Measurements from ENCODE around the gene PRKRIP1.
A peak's percentile ranks its signal among the peaks of the same experiment; 100 is the strongest.
"Not testable (repeated sequence)": the region's sequence is repeated elsewhere in the genome, so short reads cannot be mapped to it uniquely, and the experiment has no call there.

Gene PRKRIP1

DNA sequence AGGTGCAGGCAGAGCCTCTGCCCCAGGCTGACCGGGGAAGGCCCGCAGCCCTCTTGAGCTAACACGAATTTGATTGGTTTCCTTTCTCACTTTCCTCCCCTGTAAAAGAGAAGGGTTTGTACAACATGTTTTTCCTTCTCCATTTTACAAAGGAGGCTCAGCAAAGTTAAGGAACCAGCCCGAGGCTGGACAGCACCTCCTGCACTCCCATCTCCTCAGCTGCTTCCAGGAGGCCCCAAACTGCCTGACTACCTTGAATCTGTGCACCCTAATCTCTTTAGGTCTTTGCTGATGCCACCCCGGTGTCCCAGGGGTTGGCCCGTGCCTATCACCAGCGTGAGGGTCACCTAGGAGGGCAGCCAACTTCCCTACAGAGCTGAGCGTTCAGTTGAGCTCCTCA, 64.3 kb downstream of the PRKRIP1 start:
- no peak for DNase-seq

DNA sequence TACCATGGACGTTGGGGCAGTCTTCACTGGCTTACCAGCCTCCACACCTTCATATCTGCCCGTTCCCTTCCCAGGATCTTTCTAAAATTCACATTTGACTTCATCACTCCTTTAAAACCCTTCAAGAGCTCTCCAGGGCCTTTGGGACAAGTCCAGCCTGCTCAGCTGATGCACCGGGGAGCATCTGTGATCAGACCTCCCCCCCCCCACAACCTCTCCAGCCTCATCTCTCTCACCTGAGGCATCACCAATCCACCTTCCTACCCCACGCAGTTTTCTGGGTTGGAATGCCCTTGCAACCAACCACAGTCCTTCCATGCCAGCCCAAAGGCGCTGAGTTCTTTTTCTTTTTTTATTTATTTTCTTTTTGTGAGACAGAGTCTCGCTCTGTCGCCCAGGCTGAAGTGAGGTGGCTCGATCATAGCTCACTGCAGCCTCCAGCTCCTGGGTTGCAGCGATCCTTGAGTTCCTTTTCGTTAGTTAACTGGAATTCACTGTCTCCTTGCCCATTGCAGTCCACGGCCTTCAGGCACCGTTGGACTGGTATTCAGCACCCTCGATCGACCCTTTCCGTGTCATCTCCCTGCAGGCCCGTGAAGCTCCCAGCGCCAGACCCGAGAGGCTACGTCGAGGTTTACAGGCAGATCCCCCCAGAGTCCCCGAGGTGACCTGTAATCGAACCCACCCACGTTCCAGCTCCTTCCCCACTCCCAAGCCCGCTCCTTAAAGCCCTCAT, 67.8 kb downstream of the PRKRIP1 start:
- no peak for DNase-seq

DNA sequence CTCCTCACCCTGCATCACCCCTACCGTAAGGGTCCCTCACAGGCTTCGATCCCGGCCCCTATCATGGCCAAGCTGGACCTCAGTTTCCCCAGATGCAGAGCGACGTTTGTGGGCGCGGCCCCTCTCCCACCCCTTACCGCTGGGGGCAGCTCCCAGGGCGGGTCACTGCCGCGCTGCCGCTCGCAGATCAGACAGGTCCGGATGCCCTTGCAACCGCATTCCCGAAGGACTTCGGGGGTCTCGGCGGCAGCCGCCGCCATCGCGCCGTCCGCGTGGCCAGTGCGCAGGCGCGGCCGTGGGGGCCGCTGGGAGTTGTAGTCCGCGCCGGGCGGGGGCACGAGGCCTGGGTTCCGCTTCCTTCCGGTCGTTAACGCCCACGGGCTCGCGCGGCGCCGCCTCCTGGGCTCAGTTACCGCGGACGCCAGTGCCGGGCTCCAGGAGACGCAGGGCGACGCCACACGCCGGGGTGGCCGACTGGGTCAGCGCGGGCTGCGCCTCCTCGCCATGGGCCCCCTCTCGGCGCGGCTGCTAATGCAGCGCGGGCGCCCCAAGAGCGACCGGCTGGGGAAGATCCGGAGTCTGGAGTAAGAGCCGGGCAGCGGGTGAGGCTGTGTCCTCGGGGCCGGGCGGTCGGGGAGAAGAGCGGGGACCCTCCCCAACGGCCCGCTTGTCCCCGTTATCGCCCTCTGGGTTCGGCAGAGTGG, 68.6 kb downstream of the PRKRIP1 start, which contains the start of the genes ALKBH4 and LRWD1:
Gene ALKBH4 (minus strand): TSS at position 287 of the 704 bp plus-strand sequence. CDS start 27 bp downstream, at position 260.
Gene LRWD1 (plus strand): TSS at position 408 of the 704 bp plus-strand sequence. CDS start 97 bp downstream, at position 505.
- DNase-seq: peak; percentile 97 to 98

DNA sequence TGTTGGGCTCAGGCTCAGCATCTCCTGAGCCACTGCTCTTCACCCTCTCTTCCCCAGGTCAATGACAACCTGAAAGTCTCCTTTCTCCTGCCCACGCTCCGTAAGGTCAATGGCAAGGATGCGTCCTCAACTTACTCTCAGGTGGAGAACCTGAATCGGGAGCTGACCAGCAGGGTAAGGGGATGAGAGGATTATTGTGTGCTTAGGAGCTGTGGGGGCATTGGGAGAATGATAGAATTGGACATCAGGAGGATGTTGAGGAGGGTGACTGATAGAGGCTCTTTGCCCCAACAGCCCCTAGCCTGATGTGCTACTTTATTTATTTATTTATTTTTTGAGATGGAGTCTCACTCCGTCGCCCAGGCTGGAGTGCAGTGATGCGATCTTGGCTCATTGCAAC, 69.9 kb downstream of the PRKRIP1 start:
- DNase-seq: no peak

DNA sequence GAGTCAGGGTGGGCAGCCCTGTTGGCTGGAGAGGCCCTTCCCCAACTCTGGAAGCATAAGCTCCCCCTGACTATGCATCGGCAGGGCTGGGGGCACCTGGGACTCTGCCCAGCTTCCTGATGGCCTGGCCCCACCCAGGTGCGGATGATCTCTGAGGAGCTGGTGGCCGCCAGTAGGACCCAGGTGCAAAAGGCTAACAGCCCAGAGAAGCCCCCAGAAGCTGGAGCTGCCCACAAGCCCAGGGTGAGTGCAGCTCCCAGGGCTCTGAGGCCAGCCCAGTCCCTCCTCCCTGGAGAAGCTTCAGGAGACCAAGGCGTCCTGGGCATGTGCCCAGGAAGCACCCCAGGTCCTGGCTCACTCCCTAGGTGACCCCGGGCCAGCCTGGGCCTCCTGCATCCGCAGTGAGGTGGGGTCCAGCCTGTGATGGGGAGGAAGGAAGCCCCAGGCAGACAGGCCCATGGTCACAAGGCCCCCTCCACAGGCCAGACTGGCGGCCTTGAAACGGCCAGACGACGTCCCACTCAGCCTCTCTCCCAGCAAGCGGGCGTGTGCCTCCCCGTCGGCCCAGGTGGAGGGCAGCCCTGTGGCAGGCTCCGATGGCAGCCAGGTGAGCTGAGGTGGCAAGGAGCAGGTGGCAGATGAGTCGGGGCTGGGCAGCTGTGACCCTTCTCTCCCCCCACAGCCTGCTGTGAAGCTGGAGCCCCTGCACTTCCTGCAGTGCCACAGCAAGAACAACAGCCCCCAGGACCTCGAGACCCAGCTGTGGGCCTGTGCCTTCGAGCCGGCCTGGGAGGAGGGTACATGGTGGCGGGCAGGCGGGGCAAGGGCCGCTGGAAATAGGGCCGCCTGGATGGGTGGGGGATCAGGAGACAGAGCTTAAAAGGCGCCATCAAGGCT, 71.7 kb downstream of the PRKRIP1 start:
- DNase-seq: no peak

DNA sequence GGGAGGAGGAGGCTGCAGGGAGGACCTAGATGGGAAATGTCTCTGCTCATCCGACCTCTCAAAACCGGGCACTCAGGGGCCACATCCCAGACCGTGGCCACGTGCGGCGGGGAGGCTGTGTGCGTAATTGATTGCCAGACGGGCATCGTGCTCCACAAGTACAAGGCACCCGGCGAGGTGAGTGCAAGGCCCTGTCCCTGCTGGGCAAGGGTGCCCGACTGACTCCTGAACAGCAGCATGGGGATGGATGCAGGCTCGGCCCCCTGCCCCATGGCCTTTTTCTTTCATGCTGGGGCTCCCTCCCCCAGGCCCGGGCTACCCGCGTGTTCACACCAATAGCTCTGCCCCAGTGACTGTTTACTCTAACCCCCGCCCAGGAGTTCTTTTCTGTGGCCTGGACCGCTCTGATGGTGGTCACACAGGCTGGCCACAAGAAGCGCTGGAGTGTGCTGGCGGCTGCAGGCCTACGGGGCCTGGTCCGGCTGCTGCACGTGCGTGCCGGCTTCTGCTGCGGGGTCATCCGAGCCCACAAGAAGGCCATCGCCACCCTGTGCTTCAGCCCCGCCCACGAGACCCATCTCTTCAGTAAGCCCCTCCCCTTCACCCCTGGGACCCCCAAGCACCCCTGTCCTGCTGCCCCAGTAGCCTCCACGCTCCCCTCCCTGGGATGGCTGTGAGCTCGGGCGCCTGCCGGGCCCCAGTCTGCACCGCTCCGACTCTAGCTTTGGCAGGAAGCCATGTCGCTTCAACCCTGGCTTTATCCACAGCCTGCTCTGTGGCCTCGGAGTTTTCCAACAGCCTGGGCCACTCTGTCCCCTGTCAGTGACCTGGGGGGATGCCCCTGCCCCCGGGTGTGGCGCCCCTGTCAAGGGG, 72.6 kb downstream of the PRKRIP1 start:
- no peak for DNase-seq

DNA sequence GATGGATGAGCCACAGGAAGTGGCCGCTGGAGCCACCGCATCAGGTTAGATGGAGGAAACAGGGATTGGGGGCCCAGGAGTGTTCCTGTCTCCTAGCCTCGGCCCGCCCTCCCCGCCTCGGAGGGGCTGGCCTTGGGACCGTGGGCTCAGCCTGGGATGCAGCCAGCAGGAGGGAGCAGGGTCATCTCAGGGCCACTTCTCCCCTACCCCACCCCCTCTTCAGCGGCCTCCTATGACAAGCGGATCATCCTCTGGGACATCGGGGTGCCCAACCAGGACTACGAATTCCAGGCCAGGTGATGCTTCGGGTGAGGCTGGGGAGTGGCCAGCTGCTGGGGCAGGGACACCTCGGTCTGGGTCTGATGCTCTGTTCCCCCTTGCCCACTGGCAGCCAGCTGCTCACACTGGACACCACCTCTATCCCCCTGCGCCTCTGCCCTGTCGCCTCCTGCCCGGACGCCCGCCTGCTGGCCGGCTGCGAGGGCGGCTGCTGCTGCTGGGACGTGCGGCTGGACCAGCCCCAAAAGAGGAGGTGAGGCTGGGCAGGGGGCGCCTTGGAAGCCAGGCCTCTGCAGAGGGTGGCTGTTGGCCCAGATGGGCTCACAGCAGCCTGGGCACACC, 73.3 kb downstream of the PRKRIP1 start:
- no peak for DNase-seq

DNA sequence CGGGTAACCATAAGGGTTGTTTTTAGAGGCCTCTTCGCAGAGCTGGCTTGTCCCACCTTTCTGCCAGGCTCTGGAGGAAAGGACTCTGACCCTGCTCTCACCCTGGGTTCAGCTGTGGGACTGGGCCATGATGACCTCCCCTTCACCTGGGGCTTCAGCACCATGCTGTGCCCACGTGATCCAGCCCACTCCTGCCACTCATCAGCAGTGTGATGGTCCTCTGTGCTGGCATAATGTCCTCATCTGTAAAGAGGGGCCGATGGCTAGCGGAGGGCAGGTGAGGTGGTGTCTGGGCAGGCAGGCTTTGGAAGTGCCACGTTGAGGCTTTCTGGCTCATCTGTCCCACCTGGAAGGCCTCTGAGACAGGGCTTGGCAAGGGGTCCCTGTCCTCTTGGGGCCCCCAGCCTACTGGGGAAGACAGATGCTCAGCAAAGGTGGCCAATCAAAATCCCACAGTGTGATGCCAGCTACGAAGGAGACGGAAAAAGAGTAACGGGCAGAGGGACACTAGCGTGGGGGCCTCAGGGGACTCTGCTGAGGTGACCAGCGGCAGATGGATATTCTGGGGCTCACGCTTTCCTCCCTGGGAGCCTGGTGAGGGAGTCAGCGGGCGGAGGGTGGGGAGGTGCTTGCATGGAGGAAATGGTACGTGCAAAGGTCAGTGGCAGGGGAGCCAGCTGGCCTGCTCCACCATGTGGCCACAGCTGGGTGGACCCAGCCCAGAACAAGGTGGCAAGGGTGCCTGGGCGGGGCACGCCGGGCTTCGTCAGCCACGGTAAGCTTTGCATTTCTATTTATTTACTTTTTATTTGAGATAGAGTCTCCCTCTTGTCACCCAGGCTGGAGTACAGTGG, 74.0 kb downstream of the PRKRIP1 start:
- peak in 1 of 2 donors; percentile 13 for DNase-seq

DNA sequence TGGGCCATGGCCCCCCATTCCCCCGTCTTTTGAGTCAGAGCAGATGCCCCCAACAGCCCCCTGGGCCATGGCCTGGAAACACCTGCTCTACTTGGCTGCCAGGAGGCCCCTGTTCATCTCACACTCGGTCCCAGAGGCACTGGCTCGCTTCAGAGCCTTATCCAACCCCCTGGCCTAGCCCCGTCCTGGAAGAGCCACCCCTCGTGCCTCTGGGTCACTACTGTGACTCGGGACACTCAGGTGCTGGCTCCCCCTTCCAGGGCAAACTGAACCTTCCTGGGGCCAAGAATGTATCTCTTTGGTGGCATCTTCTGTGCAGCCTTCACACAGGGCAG, 75.6 kb downstream of the PRKRIP1 start:
- peak in 1 of 2 donors; percentile 17 for DNase-seq

DNA sequence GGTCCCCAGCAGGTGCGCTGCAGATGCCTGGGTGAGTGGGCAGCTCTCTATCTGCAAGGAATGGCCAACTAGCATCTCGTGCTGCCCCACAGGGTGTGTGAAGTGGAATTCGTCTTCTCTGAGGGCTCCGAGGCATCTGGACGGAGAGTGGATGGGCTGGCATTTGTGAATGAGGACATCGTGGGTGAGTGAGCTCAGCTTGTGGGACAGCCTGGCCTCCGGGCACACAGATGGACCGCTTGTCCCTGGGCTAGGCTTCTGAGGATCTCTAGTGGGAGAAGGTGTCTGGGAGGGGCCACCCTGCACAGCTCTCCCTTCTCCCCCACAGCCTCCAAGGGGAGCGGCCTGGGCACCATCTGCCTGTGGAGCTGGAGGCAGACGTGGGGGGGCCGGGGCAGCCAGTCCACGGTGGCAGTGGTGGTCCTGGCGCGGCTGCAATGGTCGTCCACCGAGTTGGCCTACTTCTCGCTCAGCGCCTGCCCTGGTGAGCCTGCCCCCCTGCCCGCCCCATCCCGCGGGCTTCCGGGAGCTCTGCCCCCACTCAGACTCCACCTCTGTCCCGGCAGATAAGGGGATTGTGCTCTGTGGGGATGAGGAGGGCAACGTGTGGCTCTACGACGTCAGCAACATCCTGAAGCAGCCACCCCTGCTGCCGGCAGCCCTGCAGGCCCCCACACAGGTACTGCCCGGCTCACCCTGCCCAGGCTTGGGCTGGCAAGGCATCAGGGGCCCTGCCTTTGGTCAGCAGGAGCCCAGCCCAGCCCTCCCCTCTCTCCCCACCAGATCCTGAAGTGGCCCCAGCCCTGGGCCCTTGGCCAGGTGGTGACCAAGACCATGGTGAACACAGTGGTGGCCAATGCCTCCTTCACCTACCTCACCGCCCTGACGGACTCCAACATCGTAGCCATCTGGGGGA, 76.2 kb downstream of the PRKRIP1 start:
- DNase-seq: peak in 1 of 2 donors; percentile 17

DNA sequence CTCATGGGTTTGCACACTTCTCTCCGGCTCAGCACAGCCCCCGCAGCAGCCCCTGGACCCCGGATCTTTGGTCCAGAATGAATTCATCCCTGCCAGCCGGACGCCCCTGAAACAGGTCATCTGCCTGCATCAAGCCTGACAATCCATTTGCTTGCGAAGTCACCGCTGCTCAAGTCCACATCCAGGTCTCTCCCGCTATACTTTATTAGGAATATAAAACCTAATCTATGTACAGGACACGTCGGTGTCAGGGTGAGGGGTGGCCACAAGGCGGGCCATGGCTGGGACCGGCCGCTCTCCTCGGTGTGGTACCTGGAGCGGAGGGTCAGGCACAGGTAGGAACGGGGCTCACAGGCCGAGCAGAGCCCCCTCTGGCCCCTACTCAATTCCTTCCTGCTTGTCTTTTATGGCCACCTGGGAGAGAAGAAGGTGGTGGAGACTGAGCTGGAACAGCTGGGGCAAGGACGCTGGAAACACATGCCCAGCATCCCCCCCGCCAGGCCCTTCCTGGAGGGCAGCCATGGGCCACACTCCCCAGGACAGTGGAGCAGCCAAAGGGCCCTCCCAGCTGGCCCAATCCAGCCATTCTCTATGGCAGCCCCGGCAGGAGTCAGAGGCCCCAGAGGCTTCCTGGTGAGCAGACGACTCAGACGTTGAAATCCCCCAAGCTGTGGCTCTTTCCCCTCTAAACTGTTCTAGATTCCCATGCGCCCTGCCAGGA, 77.3 kb downstream of the PRKRIP1 start:
- peak in 1 of 2 donors; percentile 16 for DNase-seq

DNA sequence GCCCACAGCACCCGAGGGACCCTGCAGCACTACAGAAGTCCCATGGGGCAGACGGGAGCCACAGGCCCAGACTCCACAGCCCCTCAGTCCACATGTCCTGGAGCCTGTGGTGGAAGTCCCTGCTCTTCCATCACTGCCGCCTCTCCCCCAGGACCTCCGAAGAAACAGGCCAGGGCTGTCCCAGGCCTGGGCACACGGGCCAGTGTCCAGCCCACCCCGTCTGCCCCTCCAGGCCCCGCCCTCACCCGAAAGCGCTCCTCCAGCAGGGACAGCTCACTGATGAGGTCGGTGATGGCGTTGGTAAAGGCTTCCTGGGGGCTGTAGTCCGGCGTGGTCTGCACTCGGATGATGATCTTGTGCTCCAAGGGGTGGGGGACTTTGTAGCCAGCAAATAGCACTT, 78.0 kb downstream of the PRKRIP1 start:
- DNase-seq: peak in 1 of 2 donors; percentile 6

DNA sequence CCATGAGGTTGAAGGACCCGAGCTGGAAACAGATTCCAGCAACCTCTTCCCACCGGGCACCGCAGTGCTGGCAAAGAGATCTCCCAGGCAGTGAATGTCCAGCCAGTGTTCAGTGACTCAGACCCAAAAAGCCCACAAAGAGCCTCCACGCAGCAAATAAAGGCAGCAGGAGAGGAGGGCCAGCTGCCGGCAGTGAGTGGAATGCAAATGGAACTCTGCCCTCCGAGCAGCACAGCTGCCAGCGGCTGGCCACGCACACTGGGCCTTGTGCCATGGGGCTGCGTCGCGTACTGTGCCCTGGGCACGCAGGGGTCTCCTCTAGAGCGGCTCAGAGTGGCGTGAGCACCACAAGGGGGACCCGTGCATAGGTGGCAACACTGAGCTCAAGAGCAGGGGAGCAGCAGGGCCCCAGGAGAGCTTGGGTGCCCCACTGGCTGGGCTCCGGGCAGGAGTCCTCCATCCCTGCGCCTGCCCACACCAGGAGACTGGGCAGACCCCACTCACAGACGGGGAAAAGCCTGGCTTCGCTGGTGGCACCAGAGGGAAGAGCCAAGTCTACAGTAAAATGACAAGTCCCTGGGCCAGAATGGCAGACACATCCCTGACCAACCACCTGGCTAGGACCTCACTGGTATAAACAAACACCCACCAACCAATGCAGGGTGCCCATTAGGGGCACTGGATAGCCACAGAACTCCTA, 78.7 kb downstream of the PRKRIP1 start:
- DNase-seq: not testable (repeated sequence)

Data from stimulated activated CD4-positive, alpha-beta T cell treated with anti-CD3 and anti-CD28 coated beads, Interleukin-2, amount 100 ng/mL, for 24 hours (primary cell).